MCF 10A (cell line): ENCODE results near the gene RNF227. TPM values are rescaled to one million over a fixed set of nuclear protein-coding genes. Genes with fewer than 3 reads are reported as not detected.

Source experiments
- BruUV-seq: library from RNA; stranded (reverse); fragments of 400-500 nt; replicated peaks from 2 replicates; lab custom pipeline; 2021; lab: Mats Ljungman, UMichigan
- CTCF ChIA-PET: fragments of 300-600 bp; sonication (Branson Sonifier 250); formaldehyde crosslinking; extraction: SDS; loops from one replicate; lab custom pipeline; 2021; ENCODE audit warnings: antibody characterized with exemption, inconsistent platforms; lab: Yijun Ruan, JAX
- POLR2A ChIA-PET: fragments of 300-600, 350-650 bp; sonication (Branson Sonifier 250); formaldehyde crosslinking; extraction: SDS; loops from one replicate; lab custom pipeline; 2020; ENCODE audit warnings: antibody characterized with exemption, inconsistent platforms; lab: Yijun Ruan, JAX
- DNase-seq: peaks from one replicate; pipeline ENCODE4 v3.0.0-alpha.2; 2018; ENCODE audit not compliant: unreplicated experiment
- H3K27ac Mint-ChIP-seq: one replicate; pipeline ENCODE4 v1.8.0; 2022; ENCODE audit warnings: mild to moderate bottlenecking, low read depth, mixed read lengths; ENCODE audit not compliant: unreplicated experiment
- H3K27me3 Mint-ChIP-seq: one replicate; pipeline ENCODE4 v1.8.0; 2022; ENCODE audit warnings: mixed read lengths; ENCODE audit not compliant: insufficient read depth, unreplicated experiment
- H3K36me3 Mint-ChIP-seq: one replicate; pipeline ENCODE4 v1.8.0; 2022; ENCODE audit warnings: mild to moderate bottlenecking, moderate library complexity, mixed read lengths; ENCODE audit not compliant: insufficient read depth, unreplicated experiment
- H3K4me1 Mint-ChIP-seq: one replicate; pipeline ENCODE4 v1.8.0; 2022; ENCODE audit warnings: mixed read lengths; ENCODE audit not compliant: insufficient read depth, unreplicated experiment
- H3K4me3 Mint-ChIP-seq: one replicate; pipeline ENCODE4 v1.8.0; 2022; ENCODE audit warnings: mild to moderate bottlenecking, moderate library complexity, mixed read lengths; ENCODE audit not compliant: unreplicated experiment
- H3K9me3 Mint-ChIP-seq: one replicate; pipeline ENCODE4 v1.8.0; 2022; ENCODE audit warnings: mixed read lengths; ENCODE audit not compliant: unreplicated experiment
- intact Hi-C: fragments of 100-400 bp; cut with micrococcal nuclease; formaldehyde crosslinking; loops from 2 replicates; pipeline ENCODE4 v1.14.1; 2022
- total RNA-seq: library from RNA; stranded (reverse); gene quantifications from 2 replicates; pipeline ENCODE4 v1.2.3, GENCODE V29; 2022
- TF ChIP-seq, protein P1 (sequence below): fragments of 200-600 bp; IDR thresholded peaks from one replicate; pipeline ENCODE4 v1.8.0; 2022; ENCODE audit warnings: antibody characterized with exemption, mild to moderate bottlenecking; ENCODE audit not compliant: unreplicated experiment

The RNF227 gene
- total RNA-seq, 1 experiment from 2014 or later = 7.4 TPM

DNA sequence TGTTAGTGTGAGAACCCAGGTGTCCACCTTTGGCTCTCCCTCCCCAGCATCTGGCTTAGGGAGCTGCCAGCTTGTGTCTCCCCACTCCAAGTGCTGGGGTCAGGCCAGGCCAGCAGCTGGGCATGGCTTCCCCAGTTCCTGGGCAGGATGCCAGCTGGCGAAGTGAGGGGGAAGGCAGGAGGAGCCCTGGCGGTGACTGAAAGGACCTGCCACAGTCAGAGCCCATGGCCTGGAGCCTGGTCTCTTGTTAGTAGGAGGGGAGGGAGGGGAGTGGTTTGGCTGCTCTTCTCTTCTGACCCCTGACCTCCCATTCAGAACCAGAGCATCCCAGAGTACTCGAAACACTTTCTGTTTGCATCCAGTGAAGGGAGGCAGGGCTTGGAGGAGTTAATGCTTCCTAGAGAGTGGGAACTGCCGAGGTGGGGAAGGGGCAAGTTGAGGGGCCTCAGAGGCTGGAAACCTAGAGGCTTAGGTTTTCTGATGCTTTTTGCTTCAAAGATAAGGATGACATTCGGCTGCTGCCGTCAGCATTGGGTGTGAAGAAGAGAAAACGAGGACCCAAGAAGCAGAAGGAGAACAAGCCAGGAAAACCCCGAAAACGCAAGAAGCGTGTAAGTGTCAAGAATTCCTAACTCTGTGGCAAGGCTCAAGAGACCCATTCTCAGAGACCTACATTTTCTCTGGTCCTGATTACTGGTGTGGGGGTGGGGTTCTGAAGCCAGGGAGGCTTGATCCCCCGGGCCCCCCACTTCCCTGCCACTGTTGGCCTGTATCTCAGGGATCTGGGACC is 26.7 kb downstream of the RNF227 start:
- H3K4me3 Mint-ChIP-seq = no peak overlapping the region
- intact Hi-C loops = no loop called here
- CTCF ChIA-PET = interaction anchor here (0.6 to 3.6 kb wide), 8 partner anchors 9 to 993 kb away, joined by 3 to 25 read pairs (median 4); partner anchors contain the start of genes CNTROB and TRAPPC1
- H3K9me3 Mint-ChIP-seq = no peaks in the 10 kb centered on the region
- H3K4me1 Mint-ChIP-seq = no peaks in the 10 kb centered on the region
- H3K27ac Mint-ChIP-seq = no peak overlapping the region
- H3K27me3 Mint-ChIP-seq = no peaks in the 10 kb centered on the region
- peaks cover 48% of the 10 kb centered on the region for H3K36me3 Mint-ChIP-seq
- POLR2A ChIA-PET = interaction anchor here (0.6 to 1.6 kb wide), 8 partner anchors 11 to 230 kb away, joined by 3 to 7 read pairs (median 6); partner anchors contain the start of genes ALOXE3, CNTROB, KDM6B and NAA38
- TF ChIP-seq, protein P1, sequence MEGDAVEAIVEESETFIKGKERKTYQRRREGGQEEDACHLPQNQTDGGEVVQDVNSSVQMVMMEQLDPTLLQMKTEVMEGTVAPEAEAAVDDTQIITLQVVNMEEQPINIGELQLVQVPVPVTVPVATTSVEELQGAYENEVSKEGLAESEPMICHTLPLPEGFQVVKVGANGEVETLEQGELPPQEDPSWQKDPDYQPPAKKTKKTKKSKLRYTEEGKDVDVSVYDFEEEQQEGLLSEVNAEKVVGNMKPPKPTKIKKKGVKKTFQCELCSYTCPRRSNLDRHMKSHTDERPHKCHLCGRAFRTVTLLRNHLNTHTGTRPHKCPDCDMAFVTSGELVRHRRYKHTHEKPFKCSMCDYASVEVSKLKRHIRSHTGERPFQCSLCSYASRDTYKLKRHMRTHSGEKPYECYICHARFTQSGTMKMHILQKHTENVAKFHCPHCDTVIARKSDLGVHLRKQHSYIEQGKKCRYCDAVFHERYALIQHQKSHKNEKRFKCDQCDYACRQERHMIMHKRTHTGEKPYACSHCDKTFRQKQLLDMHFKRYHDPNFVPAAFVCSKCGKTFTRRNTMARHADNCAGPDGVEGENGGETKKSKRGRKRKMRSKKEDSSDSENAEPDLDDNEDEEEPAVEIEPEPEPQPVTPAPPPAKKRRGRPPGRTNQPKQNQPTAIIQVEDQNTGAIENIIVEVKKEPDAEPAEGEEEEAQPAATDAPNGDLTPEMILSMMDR = peak; percentile 28
- BruUV-seq = no TSS peak
- peak; percentile 98 for DNase-seq

DNA sequence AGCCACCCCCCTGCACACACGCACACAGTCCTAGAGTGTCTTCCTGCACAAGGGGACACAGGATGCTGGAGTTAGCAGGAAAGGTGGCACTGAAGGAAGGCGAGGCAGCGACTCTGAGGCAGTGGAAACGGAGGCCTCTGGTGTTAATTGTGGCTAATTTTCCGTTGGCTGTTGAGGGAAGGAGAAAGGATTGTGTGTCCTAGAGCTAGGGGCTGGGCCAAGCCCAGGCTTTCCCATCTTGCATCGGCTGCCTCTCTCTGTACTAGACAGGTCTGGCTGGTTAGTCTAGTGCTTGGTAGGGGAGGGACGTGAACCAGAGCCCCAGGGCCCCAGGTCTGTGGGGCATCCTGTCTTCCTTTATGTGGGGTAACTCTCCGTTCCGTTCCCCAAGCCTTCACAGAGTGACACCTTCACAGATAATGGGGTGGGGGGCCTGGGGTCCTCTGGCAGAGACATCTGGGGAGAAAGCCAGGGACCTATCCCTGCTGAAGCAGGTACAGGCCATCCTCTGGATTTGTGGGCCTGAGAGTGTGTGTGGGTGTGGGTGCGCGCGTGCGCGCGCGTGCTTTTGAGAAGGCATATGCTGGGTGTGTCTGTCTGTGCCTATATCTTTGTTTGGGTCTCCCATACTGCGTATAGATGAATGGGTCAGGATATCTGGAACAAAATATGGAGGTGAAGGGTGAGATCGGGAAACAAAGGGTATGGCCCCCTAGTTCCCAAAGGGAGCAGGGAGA is 27.7 kb downstream of the RNF227 start, which contains the start of gene CHD3:
Gene CHD3 (plus strand): TSS at position 606 of the 737 bp plus-strand sequence. CDS start 212 bp downstream, outside the sequence.
- Mint-ChIP-seq H3K27ac (no peak within 1 kb of the TSS), H3K9me3 (no peaks in the 10 kb centered on the region), H3K27me3 (no peaks in the 10 kb centered on the region), H3K4me3 (no peak within 1 kb of the TSS), H3K4me1 (no peaks in the 10 kb centered on the region), H3K36me3 (peaks cover 38% of the 10 kb centered on the region)
- TF ChIP-seq, protein P1 = no peak
- intact Hi-C loops = no loop called here
- POLR2A ChIA-PET = interaction anchor here (0.6 to 1.6 kb wide), 8 partner anchors 12 to 231 kb away, joined by 3 to 7 read pairs (median 6); partner anchors contain the start of genes ALOXE3, CNTROB, KDM6B and NAA38
- CTCF ChIA-PET = interaction anchor here (0.6 to 3.6 kb wide), 8 partner anchors 10 to 44 kb away, joined by 3 to 25 read pairs (median 4); partner anchors contain the start of genes CNTROB and TRAPPC1
- DNase-seq = peak; percentile 18
- BruUV-seq = no TSS peak

DNA sequence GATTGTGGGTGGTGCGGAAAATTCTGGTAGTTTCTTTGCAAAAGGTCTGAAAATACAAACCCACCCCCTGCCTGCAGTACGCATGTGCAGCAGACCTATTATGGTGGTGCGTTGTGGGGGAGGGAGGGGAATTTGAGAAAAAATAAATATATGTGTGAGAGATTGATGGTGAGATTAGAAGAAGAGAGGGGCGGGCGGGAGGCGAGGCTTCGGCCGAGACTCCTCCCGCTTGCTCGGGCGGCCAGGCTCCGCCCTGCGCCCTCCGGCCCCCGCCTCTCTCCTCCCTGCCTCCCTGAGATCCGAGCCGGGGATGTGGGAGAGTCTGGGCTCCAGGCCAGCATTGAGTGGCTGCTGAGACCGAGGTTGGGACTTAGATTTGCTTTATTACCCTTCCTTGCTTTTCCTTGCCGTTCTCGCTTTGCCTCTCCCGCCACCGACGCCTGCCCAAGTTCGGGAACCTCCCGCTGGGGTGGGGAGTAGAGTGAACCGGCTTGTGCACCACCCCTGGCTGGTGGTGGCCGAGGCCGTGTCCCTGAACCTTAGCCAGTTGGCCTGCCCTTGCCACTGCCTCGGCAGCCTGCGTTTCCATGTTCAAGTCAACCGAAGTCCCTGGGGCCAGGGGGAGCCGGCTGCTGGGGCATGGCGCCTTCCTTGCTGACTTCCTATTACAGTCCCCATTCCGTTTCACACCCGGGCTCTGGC is 28.5 kb downstream of the RNF227 start:
- TF ChIP-seq, protein P1 = no peak
- intact Hi-C loops = loop anchor here (2.0 kb wide), 1 partner anchor 51 kb away; no protein-coding TSS in a partner anchor
- H3K4me1 Mint-ChIP-seq = no peaks in the 10 kb centered on the region
- peaks cover 37% of the 10 kb centered on the region for H3K36me3 Mint-ChIP-seq
- peak; percentile 97 for DNase-seq
- no peak overlapping the region for H3K4me3 Mint-ChIP-seq
- H3K9me3 Mint-ChIP-seq = no peaks in the 10 kb centered on the region
- H3K27ac Mint-ChIP-seq = no peak overlapping the region
- no peaks in the 10 kb centered on the region for H3K27me3 Mint-ChIP-seq
- BruUV-seq = no TSS peak
- CTCF ChIA-PET = no interaction called here
- POLR2A ChIA-PET = no interaction called here
